ENCODE data around the gene PRKCG.

Gene PRKCG

DNA sequence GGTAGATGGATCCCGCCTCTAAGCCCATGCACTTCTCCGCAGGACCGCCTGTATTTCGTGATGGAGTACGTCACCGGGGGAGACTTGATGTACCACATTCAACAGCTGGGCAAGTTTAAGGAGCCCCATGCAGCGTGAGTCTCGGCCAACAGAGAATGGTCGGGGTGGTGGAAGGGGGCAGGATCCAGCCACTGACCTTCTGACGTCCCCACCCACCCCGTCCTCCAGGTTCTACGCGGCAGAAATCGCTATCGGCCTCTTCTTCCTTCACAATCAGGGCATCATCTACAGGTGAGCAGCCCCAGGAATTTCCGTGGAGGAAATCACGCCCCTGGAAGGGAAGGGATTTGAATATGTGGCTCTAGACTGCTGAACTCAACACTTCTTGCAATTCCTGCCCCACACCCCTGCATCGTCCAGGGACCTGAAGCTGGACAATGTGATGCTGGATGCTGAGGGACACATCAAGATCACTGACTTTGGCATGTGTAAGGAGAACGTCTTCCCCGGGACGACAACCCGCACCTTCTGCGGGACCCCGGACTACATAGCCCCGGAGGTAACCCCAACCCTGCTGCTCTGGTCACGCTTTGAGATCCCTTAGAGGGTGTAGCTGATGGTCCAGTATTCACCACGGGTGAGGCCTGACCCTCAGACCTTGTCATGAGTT lies 18.3 kb downstream of the PRKCG start:
- no peak for DNase-seq

DNA sequence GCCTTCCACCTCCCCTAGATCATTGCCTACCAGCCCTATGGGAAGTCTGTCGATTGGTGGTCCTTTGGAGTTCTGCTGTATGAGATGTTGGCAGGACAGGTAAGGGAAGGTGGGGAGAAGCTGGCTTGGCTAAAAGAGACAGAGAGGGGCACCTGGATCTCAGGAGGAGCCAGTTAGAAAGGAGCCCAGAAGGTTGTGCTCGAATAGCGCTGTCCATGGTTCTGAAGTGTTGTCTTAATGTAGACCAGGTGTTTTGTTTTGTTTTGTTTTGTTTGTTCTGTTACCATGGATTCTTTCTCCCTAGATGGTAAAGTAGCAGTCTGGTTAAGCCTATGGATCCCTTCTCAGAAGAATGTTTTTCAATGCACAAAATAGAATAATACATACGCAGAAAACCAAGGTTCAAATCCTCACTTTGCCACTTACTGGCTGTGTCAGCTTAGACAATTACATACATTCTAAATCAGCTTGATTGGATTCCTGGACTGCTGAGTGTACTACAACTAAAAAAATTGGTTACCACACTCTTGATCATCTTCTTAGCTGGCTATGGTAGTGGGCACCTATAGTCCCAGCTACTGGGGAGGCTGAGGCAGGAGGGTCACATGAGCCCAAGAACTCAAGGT lies 21.2 kb downstream of the PRKCG start:
- no peak for DNase-seq

DNA sequence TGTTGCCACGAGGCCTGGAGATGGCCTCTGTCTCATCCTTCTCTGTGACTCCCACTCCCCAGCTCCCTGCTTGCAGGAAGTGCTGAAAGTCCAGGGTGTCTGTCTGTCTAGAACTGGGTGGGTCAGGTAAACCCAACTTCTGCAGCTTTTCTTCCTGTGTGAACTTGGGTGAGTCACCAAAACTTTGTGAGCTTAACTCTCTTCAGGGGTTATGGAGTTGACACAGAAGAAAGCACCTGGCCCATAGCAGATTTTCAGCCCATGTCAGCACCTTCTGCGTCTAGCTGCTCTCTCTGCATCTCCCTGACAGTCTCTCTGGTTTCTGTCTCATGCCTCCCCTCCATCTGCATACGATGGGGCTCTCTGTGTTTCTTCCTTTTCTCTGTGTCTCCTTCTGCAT lies 22.9 kb downstream of the PRKCG start:
- no peak for DNase-seq

DNA sequence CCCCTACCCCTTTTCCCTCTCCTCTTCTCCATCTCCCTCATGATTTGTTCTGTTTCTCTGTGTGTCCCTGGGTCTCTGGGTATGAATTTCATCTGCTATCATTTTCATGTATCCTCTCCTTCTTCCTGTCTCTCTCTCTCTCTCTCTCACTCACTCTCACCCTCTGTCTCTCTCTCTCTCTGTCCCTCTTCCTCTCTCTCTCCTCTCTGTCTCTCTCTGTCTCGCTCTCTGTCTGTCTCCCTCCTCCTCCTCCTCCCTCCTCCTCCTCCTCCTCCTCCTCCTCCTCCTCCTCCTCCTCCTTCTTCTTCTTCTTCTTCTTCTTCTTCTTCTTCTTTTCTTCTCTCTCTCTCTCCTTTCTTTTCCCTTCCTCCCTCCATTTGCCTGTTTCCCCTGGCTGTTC lies 23.8 kb downstream of the PRKCG start:
- DNase-seq = no peak

DNA sequence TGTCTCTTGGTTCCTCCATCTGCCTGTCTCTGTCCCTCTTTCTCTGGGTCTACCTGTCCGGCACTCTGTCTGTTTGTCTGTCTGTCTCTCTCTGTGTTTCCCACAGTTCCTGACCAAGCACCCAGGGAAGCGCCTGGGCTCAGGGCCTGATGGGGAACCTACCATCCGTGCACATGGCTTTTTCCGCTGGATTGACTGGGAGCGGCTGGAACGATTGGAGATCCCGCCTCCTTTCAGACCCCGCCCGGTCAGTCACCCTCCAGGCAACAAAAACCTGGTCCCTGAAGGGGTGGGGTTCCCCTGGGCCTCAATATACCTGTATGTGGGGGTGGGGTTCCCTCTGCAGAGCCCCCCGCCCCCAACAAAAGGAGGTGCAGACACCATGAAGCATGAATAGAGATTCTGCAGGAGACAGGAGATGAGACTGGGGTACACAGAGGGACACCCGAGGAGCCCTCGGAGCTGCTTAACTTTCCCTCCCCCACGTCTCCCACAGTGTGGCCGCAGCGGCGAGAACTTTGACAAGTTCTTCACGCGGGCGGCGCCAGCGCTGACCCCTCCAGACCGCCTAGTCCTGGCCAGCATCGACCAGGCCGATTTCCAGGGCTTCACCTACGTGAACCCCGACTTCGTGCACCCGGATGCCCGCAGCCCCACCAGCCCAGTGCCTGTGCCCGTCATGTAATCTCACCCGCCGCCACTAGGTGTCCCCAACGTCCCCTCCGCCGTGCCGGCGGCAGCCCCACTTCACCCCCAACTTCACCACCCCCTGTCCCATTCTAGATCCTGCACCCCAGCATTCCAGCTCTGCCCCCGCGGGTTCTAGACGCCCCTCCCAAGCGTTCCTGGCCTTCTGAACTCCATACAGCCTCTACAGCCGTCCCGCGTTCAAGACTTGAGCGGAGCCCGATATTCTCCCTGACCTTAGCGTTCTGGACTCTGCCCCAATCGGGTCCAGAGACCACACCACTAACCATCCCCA lies 24.5 kb downstream of the PRKCG start:
- no peak for DNase-seq

DNA sequence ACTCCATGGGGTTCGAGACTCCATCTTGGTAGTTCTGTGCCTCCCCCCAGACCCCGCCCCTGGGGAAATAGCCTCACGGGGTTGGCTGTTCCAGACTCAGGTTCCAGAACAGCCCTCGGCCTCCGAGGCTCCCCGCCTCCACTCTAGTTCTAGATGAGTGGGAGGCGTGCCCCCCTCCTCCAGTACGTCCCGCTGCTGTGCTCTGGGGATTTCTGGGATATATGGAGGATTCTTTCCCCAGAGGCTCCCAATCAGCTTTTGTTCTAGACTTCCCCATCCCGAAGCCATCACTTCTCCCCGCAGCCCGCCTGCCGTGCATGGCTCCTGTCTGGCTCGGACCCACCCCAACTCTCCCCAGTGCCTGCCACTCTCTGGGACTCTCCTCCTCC lies 25.2 kb downstream of the PRKCG start:
- no peak for DNase-seq

DNA sequence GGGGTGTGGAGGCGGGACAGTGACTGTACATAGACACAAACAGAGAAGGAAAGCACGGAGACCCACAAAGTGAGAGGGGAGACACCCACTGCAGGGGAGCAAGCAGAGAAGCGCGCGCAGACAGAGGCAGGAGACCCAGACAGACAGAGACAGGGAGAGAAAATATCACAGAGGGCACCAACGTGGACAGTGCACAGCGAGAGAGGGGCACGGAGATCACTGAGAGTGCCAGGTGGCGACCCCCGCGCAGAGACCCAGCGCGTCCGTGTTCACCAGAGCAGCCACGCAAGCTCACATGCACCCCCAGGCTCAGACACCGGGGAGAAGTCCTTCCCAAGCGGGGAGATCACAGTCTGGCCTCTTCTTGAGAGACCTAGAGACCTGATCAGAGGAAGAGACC lies 25.7 kb downstream of the PRKCG start:
- no peak for DNase-seq

DNA sequence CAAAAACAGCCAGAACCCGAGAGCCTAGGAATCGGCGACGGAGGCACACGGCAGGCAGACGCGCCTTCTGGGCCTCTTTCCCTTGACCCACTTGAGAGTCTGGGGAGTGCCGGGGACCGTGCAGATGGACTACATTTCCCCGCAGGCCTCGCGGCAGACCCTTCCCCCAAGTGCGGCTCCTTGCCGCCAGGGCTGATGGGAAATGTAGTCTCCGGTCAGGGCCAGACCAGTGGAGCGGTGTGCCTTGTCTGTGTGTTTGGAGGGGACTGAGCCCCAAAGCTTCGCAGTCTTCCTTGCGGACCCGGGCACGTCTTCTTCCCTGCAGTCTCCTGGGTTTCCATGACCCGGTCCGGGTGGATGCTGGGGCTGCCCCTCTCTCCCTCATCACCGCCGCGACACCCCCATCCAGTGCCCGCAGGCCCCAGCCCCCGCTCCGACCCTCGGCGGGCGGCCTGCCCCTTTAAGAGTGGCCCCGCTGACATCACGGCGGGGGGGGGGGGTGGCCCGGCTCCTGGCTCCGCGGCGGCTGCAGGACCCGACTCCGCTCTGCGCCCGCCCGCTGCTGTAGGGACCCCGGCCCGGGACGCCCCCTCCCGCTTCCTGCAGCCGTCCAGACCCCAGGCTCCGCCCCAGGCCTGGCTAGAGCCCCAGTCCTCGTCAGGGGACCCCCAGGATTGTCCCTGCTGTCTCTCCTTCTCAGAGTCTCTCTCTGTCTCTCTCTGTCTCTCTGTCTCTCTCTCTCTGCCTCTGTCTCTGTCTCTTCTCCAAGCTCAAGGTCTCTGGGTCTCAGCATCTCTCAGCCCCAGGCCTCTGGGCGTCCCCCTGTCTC lies 26.3 kb downstream of the PRKCG start:
- DNase-seq = no peak

DNA sequence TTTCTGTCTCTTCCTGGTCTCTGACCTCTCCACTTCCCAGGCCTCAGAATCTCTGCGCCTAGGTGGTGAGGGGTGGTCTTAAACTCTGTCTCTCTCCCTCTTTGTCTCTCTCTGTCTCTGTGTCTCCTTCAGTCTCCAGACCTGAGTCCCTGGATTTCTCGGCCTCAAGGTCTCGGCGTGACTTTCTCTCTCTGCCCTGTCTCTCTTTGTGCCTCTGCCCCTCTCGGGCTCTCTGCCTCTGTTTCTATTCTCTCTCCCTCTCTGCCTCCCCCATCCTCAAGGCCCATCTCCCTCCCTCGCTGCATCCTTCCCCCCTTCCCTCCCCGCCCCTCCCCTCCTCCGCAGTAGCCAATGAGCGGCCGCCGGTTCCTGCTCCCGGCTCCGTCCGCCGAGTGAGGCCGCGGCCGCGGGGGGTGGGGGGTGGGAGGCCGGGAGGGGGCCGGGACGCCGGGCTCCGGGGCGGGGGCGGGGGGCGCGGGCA lies 27.0 kb downstream of the PRKCG start, which contains the start of gene CACNG7:
Gene CACNG7 (plus strand): TSS at position 344 of the 481 bp plus-strand sequence. CDS start 3,554 bp downstream, outside the sequence.
- DNase-seq = no peak

DNA sequence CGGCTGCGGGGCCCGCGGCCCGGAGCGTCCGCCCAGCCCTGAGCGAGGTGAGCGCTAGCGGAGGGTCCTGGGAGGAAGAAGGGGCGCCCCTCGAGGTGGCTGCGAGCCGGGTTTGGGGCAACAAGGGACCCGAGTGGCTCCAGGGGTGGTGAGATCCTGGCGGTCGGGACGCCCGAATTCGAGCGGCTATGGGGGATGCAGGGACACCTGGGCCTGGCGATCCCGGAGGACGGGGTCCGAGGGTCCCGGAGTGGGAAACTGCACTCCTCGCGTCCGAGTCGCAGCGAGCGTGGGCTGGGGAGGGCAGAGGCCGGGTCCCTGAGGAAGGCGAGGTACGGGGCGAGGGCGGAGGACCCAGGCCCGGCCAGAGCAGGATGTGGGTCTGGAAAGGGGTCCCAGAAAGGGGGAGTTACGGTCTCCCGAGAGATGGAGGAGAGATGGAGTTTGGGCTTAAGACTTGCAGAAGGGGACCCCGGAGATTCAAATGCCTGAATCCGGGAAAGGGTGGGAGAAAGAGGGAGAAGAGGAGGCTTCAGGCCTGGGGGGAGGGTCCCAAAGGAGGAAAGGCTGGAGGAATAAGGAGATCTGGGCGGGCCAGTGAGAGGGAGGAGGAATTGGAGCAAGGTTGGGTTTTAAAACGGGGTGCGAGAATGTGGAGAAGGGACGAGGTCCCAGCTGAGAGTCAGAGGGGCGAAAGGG lies 27.6 kb downstream of the PRKCG start:
- DNase-seq = no peak

DNA sequence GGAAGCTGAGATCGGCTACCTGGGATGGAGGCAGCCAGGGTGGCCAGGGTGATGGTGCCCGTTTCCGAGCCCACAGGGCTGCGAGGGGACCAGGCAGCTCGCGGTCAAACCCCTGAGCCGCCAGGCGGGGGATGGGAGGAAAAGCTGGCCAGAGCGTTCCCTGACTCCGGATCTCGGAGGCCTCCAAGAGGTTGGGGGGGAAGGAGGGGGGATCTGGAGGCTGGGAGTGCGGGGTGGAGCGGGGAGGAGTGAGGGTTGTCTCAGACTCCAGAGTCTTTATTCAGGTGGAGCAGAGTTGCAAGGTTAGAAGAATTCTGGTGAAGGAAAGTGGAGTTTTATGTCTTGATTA lies 28.1 kb downstream of the PRKCG start:
- no peak for DNase-seq

DNA sequence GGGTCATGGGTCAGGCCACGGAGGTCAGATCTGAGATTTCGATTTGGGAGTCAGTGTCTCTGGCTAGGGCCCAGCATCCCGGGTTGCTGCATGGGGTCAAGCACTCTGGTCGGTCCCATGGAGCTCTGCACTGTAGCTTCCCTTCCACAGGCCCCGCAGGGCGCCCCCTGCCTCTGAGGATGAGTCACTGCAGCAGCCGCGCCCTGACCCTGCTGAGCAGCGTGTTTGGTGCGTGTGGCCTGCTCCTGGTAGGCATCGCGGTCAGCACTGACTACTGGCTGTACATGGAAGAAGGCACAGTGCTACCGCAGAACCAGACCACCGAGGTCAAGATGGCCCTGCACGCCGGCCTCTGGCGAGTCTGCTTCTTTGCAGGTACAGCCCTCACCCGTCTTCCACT lies 30.7 kb downstream of the PRKCG start:
- no peak for DNase-seq

DNA sequence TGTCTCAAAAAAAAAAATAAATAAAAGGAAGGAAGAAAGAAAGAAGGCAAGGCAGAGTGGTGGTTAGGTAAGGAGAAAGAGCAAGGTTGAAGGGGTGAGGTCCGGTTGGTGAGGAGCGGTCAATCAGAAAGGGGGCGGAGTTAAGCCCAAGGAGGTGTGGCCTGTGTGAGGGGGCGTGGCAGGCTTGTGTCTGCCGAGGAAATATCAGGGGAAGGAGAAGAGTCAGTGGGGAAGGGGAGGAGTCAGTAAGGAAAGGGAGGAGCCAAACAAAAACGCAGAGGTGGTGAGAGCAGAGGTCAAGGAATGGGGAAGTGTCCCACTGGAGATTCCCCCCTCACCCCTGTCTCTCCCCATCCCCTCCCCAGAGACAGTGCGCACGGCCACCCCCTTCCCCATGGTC lies 33.0 kb downstream of the PRKCG start:
- no peak for DNase-seq

DNA sequence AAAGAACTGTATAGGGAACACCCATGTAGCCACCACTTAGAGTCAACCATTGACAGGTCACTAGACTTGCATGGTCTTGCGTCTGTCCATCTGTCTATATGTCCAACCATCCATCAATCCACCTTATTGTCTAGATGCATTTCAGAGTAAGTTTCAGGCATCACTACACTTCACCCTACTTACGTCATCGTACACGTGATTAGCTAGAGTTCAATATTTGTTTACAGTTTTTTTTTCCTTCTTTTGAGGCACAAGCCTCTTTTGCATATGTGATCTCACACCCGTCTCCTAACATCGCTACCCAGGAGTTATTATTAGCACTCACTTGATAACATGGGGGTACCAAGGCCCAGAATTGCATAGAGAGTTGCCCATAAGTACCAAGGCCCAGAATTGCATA lies 34.0 kb downstream of the PRKCG start:
- no peak for DNase-seq

DNA sequence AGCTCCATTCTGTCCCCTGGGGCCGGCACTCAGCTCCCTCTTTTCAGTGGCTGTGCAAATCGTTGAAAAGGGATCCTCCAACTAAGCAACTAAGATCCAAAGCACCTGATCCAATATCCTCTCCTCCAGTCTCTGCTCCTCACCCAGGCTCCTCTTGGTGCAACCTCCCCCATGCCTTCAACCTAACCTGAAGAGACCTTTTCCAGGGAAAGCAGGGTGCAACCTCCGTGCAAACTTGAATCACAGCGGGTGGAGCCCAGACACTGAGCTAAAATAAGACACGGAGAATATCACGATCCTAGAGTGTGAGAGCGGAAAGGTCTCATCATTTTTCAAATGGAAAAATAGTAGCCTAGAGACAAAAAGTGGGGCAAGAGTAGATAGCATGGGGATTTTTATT lies 35.4 kb downstream of the PRKCG start:
- DNase-seq = no peak

DNA sequence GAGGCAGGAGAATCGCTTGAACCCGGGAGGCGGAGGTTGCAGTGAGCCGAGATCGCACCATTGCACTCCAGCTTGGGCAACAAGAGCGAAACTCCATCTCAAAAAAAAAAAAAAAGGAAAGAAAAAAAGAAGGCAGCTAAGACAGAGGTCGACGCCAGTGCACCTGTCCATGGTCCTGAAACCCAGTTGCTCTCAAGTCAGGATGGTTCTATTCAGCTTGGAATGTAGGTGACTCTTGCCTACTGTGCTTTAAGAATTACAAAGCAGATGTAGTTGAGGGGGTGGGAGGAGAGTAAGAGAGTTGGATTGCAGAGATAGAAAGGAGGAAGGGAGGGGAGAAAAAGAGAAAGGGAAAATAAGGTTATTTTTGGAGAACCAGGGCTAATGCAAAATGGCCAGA lies 45.7 kb downstream of the PRKCG start:
- no peak for DNase-seq

DNA sequence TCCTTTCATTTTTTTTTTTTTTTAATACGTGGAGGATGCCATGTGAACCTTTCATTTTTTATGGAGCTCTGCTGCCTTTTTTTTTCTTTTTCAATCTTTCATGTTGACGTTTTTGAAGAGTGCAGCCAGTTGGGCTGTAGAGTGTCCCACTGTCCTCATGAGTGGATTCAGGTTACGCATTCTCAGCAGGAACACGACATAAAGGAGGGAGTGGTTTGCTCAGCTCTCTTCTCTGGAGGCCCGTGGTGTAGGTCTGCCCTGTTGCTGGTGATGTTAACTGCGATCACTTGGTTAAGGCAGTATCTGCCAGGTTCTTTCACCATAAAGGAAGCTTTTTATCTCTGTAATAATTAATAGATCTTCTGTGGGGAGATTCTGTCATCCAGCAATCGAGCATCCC lies 54.0 kb downstream of the PRKCG start:
- no peak for DNase-seq

DNA sequence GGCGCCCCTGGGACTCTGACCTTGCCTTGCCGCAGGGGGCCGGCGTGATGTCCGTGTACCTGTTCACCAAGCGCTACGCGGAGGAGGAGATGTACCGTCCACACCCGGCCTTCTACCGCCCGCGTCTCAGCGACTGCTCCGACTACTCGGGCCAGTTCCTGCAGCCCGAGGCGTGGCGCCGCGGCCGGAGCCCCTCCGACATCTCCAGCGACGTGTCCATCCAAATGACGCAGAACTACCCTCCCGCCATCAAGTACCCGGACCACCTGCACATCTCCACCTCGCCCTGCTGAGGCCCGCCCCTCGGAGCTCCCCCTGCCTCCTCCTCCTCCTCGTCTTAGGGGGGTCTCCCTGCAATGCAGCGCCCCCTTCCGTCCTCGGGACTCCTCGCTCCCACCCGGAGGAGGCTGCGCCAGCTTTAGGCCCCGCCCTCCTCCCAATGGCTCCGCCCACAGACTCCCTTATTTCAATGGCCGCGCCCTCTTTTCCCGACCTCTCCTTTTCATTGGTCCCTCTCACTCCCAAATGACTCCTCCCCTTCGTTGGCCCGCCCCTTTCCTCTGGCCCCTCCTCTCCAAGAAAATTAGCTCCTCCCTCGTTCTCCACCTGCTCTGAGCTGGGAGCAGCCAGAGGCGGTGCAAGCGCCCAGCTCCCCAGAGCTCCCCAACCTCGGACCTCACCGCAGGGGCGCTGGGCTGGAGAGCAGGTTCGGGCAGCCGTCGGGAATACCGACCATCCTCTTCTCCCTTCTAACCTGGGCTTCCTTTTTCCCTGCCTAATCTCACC lies 60.2 kb downstream of the PRKCG start:
- DNase-seq = no peak

DNA sequence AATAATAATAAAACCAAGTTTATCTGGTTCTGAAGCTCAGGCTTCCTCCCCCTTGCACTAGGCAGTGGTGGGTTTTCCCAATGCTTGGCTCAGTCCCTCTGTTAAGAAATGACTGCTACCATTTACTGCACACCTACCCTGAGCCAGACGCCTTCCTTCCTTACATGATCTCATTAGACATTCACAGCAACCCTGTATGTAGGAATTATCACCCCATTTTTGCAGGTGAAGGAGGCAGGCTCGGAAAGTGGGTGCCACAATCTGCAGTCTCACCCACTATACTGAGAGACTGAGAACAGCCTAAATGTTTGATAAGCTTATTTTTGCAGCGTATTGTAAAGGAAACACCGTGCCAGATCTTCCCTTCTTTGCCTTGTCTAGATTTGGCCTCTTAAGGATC lies 62.4 kb downstream of the PRKCG start:
- no peak for DNase-seq

DNA sequence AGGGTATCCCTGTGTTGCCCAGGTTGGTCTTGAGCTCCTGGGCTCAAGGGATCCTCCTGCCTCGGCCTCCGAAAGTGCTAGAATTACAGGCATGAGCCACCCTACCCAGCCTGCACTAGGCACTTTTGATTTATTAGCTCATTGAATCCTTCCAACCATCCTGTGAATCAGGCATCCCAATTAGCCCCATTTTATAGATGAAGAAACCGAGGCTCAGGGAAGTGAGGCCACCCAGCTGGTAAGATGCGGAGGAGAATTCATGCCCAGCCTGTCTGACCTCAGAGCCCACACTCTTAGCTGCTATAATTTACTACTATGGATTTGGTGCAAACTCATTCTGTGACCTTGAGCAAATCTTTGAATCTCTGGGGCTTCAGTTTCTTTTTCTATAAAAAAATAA lies 62.9 kb downstream of the PRKCG start:
- no peak for DNase-seq

DNA sequence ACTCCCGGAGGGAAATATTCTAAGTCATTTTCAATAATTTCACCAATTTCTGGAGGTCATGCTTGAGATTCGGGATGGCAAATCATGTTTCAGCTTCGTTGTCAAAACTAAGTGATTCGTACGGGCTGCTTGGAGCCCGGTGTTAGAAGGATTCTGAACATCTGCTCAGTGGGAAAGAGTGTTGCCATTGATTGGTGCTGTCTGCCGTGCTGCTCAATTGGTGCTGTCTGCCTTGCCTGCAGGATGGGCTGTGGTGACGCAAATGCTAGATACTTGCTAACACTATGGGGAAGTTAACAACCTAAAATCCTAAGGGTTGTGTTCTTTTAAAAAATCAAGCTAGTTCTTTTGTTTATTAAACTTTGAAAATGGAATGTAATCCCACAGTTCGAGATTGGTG lies 63.4 kb downstream of the PRKCG start:
- no peak for DNase-seq

Data from NCI-H774 (cell line).